B cell (primary cell): ENCODE data around the gene AURKAIP1.

Source experiments
- CTCF ChIP-seq: fragments of 200-600 bp; IDR thresholded peaks from one replicate; pipeline ENCODE4 v1.8.0; 2022; ENCODE audit warnings: antibody characterized with exemption, mild to moderate bottlenecking
- EZH2 ChIP-seq: IDR thresholded peaks from 2 replicates; pipeline ENCODE4 v1.6.1; 2012; ENCODE audit warnings: borderline replicate concordance, low read depth, mild to moderate bottlenecking, moderate library complexity, low read length; ENCODE audit not compliant: insufficient read depth, poor library complexity, severe bottlenecking

GRCh38 chr1:1400576-1401456 is 25.8 kb upstream of the AURKAIP1 start:
- no peak for TF ChIP-seq EZH2
- TF ChIP-seq CTCF, result no peak
